ENCODE data around the gene TCF12. TPM values are rescaled to one million over a fixed set of nuclear protein-coding genes. Genes with fewer than 3 reads are reported as not detected.
"Not testable (repeated sequence)": the region's sequence is repeated elsewhere in the genome, so short reads cannot be mapped to it uniquely, and the experiment has no call there.

The TCF12 gene
- total RNA-seq, 2 donors from 2014 or later: 44.9 to 55.5 TPM

DNA sequence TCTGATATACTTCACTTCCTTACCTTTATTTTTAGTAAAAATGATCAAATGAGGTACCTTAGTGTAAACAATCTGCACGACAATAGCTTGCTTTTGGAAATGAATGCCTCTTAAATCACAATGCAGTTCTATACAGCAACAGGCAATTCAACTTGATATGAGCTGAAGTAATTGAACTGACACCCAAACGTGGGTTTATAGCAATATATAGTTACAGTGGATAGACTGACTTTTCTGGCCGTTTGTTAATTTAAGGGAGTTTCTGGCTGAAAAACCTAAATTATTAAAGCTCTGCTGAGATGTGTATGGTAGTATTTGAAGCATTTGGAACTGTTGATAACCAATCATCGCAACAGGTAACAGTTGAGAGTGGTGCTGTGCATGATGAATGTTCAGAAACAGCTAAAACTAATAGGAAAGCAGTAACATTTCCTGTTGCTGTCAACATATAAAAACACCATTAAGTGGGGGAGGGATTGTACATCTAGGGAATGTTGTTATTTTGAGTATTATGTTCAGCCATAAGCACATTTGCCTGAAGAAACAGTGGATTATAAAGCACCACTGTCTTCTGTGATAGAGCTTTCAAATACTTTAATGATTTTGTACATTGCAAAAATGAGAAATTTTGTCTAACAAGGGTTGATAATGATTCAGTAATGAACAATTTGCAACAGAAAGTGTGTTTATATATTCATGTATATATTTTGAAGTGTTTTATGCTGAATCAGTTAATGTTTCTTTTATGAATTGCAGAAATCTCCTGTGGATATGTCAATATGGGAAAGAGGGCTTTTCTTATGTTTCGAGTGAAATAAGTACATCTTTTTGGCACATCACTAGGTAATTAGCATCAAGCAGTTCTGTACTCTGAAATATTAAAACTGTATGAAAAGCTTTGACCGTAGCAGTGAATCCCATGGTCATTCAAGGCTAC is 176.1 kb downstream of the TCF12 start:
- DNase-seq (ENCODE audit: low spot score in 2 of 2) (no peak), ATAC-seq (no peak)
- H3K36me3 Mint-ChIP-seq: peaks cover 4 to 5% of the 10 kb centered on the region in 2 donors
- peak overlapping the region in 1 of 2 donors; percentile 17 for H3K27ac Mint-ChIP-seq
- peaks cover 0 to 4% of the 10 kb centered on the region in 2 donors for H3K9me3 Mint-ChIP-seq

DNA sequence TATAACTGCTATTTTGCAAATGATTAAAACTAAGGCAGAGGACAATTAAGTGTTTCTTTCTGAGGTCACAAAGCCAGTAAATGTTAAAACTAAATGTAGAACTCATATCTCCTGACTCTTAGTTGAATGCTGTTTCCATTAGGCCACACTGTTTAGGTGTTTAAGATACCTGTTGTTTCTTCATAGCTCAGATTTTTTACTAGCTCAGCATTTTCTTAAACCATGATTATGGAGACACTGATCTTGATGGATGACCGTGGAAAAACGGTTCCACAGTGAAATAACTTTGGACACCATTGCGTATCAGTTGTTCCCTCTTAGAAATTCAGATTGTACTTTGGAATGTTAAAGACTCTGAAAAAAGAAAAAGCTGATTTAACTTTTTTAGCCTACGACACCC is 177.5 kb downstream of the TCF12 start:
- ATAC-seq: no peak
- H3K36me3 Mint-ChIP-seq: peaks cover 4 to 5% of the 10 kb centered on the region in 2 donors

DNA sequence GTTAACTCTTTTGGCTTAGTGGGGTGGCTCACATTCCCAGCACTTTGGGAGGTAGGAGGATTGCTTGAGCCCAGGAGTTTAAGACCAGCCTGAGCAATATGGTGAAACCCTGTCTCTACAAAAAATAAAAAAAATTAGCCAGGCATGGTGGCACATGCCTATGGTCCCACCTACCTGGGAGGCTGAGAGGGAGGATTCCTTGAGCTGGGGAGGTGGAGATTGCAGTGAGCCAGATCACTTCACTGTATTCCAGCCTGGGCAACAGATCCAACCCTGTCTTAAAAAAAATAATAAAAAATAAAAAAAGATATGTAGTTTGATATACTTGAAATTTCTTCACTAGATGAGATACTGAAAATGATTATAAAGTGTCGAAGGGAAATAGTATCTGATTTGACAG is 178.8 kb downstream of the TCF12 start:
- ATAC-seq (no peak), DNase-seq (ENCODE audit: low spot score in 2 of 2) (no peak)
- Mint-ChIP-seq H3K36me3 (peaks cover 4 to 5% of the 10 kb centered on the region in 2 donors), H3K9me3 (peaks cover 0 to 4% of the 10 kb centered on the region in 2 donors), H3K27ac (peak overlapping the region in 1 of 2 donors; percentile 44)

More for the DNA sequence above, 177.5 kb downstream of the TCF12 start:
- Mint-ChIP-seq H3K9me3 (peaks cover 0 to 4% of the 10 kb centered on the region in 2 donors), H3K27ac (no peak overlapping the region)
- DNase-seq (ENCODE audit: low spot score in 2 of 2): no peak

DNA sequence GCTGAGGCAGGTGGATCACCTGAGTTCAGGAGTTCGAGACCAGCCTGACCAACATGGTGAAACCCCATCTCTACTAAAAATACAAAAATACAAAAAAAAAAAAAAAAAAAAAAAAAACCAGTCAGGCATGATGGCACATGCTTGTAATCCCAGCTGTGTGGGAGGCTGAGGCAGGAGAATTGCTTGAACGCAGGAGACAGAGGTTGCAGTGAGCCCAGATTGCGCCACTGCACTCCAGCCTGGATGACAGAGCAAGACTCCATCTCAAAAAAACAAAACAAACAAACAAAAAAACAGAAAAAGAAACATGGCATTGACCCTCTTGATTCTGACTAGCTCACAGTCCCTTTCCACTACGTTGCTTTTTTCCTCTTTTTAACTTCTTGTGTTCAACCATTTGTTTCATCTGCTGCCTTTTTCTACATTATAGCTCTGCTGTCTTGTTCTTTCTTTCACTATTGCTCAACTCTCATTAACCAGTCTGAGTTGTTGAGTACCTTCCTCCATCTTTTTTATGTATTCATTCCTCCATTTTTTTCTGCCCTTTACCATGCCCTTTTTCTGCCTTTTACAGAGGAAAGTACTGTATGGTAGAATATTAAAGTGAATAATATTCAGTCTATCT is 179.6 kb downstream of the TCF12 start:
- not testable (repeated sequence) for DNase-seq (ENCODE audit: low spot score in 2 of 2); ATAC-seq; H3K36me3 Mint-ChIP-seq; H3K27ac Mint-ChIP-seq; H3K9me3 Mint-ChIP-seq

DNA sequence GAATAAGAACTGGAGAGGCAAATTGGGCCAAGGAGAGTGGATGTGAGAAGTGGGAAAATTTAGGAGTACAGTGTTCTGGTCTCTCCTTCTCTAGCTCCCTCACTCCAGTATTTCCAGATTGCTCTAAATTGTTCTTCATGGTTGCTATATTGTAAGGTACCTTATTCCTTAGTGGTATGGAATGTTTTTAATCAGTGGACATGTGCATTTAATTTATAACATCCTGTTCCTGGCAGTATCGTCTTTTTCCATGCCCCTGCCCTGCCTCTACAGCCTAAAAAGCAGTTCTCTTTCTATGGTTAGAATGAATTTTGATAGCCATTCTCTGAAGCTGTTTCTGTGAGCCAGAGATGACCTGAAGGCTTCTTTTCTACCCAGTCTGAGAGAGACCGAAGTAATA is 180.5 kb downstream of the TCF12 start:
- H3K27ac Mint-ChIP-seq: no peak overlapping the region
- peaks cover 0 to 4% of the 10 kb centered on the region in 2 donors for H3K9me3 Mint-ChIP-seq
- DNase-seq (ENCODE audit: low spot score in 2 of 2) (no peak), ATAC-seq (no peak)
- H3K36me3 Mint-ChIP-seq: peaks cover 4 to 5% of the 10 kb centered on the region in 2 donors

DNA sequence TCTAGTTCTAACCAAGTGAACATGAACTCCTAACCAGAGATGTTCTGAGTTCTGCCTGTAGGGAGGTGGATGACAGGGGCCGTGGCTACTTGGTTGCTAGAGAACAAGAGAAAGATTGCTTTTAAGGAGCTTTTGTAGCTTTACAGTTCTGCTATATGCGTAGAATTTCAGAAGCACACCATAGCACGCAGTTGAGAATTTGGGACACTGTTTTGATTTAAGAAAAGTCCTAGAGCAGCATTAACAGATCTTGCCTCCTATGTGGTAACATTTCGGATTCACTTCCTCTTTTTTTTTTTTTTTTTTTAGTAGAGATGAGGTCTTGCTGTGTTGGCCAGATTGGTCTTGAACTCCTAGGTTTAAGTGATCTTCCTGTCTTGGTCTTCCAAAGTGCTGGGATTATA is 181.7 kb downstream of the TCF12 start:
- no peak for DNase-seq (ENCODE audit: low spot score in 2 of 2)
- ATAC-seq: no peak
- Mint-ChIP-seq H3K9me3 (peaks cover 0 to 4% of the 10 kb centered on the region in 2 donors), H3K27ac (no peak overlapping the region), H3K36me3 (peaks cover 0 to 5% of the 10 kb centered on the region in 2 donors)

DNA sequence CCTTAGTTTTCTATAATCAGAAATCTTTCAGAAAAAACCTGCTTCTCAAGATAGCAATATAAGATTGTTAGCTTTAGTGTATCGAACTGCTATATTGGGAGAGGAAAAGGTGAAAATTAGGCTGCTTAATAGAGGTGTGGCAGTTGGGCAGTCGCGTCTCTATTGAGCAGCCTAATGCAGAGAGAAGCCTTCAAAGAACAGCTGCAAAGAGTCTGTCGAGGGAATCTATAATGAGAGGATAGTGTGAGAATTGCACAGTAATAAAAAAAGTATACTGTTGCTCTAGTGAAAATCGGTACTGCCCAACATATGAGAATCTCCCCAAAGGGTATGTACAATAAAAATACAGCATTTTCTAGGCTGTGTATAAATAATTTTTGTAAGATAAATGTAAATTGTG is 184.4 kb downstream of the TCF12 start:
- peaks cover 0 to 4% of the 10 kb centered on the region in 2 donors for H3K9me3 Mint-ChIP-seq
- ATAC-seq (no peak), DNase-seq (ENCODE audit: low spot score in 2 of 2) (no peak)
- H3K36me3 Mint-ChIP-seq: peaks cover 6 to 11% of the 10 kb centered on the region in 2 donors
- no peak overlapping the region for H3K27ac Mint-ChIP-seq

DNA sequence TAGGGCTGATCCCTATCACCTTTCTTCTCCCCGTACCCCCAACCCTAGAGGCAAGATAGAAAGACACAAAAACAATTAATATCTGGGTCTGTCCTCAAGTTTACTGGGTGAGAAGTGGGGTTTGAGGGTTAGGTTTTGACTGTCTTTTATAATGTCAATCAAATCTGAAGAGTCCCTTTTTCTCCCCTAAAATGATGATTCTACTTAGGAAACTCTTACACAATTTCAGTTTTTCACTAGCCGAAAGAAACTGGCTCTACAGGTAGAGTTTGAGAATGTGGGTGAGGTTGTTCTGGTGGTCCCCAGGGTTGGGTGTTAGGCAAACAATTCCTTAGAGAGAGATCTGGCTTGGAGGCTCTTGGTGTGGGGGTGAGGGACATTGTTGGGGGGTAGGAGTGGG is 189.9 kb downstream of the TCF12 start:
- DNase-seq (ENCODE audit: low spot score in 2 of 2): no peak

DNA sequence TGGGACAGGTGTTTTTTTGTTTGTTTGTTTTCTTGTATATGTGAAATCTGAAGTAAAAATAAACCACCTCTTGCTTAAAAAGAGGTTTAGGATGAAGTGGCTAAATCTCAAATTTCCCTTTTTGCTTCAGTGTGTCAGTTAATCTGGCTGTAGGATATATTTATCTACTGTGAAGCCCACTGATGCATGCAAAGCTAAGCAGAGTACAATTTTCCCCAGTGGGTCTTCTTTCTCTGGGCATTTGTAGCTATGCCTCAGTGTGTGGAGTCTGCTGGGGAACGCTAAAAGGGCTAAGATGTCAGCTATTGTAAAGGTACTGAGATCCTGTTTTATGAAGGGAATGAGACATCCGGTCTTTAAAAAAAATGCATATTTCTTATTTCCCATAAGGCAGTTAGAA is 190.6 kb downstream of the TCF12 start:
- Mint-ChIP-seq H3K27ac (no peak overlapping the region), H3K9me3 (no peaks in the 10 kb centered on the region), H3K36me3 (peaks cover 9 to 11% of the 10 kb centered on the region in 2 donors)
- ATAC-seq (no peak), DNase-seq (ENCODE audit: low spot score in 2 of 2) (no peak)

More for the DNA sequence above, 189.9 kb downstream of the TCF12 start:
- H3K27ac Mint-ChIP-seq: no peak overlapping the region
- H3K36me3 Mint-ChIP-seq: peaks cover 9 to 11% of the 10 kb centered on the region in 2 donors
- H3K9me3 Mint-ChIP-seq: no peaks in the 10 kb centered on the region
- ATAC-seq: no peak

DNA sequence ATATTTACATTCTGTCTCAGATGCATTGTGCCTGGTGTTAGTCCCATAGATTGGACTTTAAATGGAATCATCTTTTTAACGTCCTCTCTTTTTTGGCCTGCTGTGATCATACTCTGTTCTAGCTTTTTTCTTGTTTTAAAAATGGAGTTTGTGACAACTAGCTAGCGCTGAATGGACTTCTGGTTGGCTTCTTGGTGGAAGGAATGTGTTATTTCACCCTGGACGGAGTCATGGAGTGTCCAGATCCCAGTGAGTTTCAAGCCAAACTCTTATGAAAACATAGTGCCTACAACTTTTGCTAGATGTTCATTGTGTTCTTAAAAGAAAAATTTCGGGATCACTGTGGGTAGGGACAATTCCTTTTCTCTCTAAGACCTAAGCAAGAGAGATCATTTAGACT is 192.6 kb downstream of the TCF12 start:
- no peaks in the 10 kb centered on the region for H3K9me3 Mint-ChIP-seq
- H3K27ac Mint-ChIP-seq: no peak overlapping the region
- peaks cover 0 to 7% of the 10 kb centered on the region in 2 donors for H3K36me3 Mint-ChIP-seq
- ATAC-seq (no peak), DNase-seq (ENCODE audit: low spot score in 2 of 2) (no peak)

DNA sequence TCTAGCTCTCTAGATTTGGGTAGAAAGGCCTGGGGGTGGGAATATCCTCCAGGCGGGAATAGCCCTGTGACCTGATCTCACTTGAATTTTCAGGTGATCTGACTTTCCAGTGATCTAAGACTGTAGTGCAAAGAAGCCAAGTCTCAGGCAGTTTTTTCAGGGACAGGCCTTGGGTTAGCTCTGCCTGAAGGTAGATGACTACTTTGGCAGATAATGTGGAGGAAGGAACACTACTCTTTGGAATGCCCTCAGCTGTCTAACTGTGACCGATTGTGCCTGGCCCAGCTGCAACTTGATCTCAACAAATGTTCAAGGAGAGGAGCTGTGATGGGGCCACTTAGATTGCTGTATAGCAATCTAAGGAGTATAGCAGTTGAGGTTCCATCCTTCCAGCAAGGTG is 193.7 kb downstream of the TCF12 start:
- DNase-seq (ENCODE audit: low spot score in 2 of 2): no peak
- Mint-ChIP-seq H3K27ac (no peak overlapping the region), H3K9me3 (no peaks in the 10 kb centered on the region), H3K36me3 (peaks cover 0 to 4% of the 10 kb centered on the region in 2 donors)
- no peak for ATAC-seq

DNA sequence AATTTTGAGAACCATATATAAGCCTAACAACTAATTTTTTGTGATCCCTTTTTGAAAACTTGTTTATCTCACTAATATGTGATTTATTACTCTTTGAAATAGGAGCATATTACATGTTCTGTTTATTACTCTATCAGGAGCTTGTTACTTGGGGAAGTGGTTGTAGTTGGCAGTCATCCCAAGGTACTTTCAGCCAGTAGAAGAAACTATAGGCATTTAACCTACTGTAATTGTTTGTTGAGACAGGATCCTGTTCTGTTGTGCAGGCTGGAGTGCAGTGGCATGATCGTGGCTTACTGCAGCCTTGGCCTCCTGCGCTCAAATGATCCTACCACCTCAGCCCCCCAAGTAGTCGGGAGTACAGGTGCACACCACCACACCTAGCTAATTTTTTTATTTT is 195.6 kb downstream of the TCF12 start:
- DNase-seq (ENCODE audit: low spot score in 2 of 2) (no peak), ATAC-seq (no peak)
- Mint-ChIP-seq H3K36me3 (peaks cover 0 to 4% of the 10 kb centered on the region in 2 donors), H3K27ac (no peak overlapping the region), H3K9me3 (no peaks in the 10 kb centered on the region)

DNA sequence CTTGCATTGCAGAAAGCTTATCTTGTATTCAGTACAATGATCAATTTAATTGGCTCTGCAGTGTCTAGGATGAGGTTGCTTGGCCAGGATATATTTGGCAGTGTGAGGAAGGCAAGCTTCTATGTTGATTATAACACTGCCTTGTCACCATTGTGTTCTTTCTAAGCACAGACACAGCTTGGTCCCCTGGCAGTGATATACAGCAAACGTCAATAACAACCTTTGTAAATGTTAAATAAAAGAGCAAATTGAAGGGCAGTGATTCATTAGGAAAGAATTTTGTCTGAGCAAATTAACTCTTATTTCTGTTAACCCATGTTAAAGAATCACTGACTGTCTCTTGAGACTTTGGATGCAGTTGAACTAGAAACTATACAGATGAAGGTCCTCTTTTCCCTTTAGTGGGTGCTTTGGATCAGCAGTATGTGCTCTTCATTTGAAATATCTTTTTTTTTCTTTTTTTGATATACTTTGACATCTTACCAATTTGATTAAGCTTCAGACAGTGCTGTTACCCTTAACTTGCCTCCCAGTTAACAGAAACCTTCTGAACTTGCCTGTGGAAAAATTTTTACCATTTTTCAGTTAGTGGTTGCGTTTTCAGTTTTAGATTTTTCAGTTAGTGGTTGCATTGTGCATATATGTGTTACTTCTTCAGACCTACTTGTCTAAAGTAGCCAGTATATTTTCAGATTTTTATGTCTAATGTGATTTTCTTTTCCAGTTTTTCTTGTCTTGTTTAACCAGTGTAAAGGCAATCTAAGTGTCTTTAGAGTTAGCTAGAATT is 199.8 kb downstream of the TCF12 start:
- Mint-ChIP-seq H3K27ac (no peak overlapping the region), H3K36me3 (peaks cover 0 to 6% of the 10 kb centered on the region in 2 donors), H3K9me3 (no peaks in the 10 kb centered on the region)
- ATAC-seq: peak in 1 of 2 donors; percentile 37
- no peak for DNase-seq (ENCODE audit: low spot score in 2 of 2)

DNA sequence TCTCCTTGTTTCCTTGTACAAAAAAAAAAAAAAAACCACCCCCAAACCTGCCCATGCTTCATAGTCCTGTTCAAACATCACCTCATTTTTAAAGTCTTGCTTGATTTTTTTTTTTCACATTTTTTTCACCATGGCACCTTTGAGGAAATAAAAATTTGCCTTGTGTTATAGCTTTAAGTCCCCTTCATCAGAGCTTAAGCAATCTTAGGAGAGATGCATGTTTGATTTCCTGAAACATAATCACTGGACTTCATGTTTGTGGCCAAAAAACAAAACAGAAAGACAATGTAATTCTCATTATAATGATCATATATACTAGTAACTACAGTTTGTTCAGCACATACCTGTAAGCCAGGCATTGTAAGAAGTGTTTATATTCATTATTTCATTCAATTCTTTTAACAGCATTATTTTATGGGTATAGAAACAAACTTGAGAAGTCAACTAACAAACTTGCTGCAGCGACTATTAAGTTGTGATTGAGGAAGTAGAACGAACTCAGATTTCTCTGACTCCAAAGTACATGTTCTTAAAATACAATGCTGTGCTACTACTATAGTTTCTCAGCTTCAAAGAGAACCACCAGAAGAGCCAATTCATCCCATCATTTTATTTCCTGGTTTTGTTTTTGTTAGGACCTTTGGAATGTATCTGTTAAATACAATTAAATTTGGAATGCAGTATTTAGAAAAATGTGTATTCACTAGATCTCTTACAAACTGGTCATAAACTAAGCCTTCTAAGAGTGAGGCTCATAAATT is 203.8 kb downstream of the TCF12 start:
- ATAC-seq (no peak), DNase-seq (ENCODE audit: low spot score in 2 of 2) (no peak)
- no peak overlapping the region for H3K27ac Mint-ChIP-seq
- no peaks in the 10 kb centered on the region for H3K9me3 Mint-ChIP-seq
- H3K36me3 Mint-ChIP-seq: peaks cover 0 to 11% of the 10 kb centered on the region in 2 donors

DNA sequence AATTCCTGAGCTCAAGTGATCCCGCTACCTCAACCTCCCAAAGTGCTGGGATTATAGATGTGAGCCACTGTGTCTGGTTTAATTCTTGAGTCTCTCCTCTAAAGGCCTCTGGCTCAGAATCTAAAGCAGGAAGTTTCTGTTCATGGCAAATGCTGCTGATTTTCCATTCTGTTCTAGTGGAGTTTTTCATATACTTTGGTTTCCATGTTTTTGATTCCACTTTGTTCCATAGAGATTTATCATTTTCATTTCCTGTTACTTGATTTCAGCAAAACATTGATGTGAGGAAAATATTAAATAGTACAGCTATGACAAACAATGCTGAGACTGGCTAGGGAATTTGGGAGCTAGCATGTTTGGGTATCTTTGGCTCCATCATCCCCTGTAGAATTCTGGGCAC is 205.6 kb downstream of the TCF12 start:
- DNase-seq (ENCODE audit: low spot score in 2 of 2) (no peak), ATAC-seq (no peak)
- Mint-ChIP-seq H3K9me3 (no peaks in the 10 kb centered on the region), H3K27ac (no peak overlapping the region), H3K36me3 (peaks cover 0 to 11% of the 10 kb centered on the region in 2 donors)

DNA sequence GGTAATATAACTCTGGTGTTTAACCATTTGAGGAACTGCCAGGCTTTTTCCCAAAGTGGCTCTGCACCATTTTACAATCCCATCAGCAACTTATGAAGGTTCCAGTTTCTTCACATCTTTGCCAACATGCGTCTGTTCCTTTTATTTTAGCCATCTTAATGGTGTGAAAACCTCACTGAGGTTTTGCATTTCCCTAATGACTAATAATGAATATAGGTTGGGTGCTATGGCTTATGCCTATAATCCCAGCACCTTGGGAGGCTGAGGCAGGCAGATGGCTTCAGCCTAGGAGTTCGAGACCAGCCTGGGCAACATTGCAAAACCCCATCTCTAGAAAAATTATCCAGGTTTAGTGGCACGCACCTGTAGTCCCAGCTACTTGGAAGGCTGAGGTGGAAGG is 210.6 kb downstream of the TCF12 start:
- Mint-ChIP-seq H3K9me3 (no peaks in the 10 kb centered on the region), H3K36me3 (peaks cover 0 to 24% of the 10 kb centered on the region in 2 donors), H3K27ac (no peak overlapping the region)
- no peak for DNase-seq (ENCODE audit: low spot score in 2 of 2)
- no peak for ATAC-seq

Data from activated naive CD4-positive, alpha-beta T cell treated with anti-CD3 and anti-CD28 coated beads, Interleukin-2, amount 50 U/mL, for 72 hours (primary cell).